NB4 (cell line): ENCODE data around the gene BTBD19.

Experiments
- POLR2A ChIP-seq: IDR thresholded peaks from 2 replicates; pipeline ENCODE4 v1.6.1; 2011; ENCODE audit warnings: mild to moderate bottlenecking; ENCODE audit not compliant: insufficient read length; ENCODE audit errors: extremely low read depth
- TF ChIP-seq, protein P1 (sequence below): IDR thresholded peaks from one replicate; pipeline ENCODE4 v1.5.1; 2012; ENCODE audit warnings: low read depth, low read length

DNA sequence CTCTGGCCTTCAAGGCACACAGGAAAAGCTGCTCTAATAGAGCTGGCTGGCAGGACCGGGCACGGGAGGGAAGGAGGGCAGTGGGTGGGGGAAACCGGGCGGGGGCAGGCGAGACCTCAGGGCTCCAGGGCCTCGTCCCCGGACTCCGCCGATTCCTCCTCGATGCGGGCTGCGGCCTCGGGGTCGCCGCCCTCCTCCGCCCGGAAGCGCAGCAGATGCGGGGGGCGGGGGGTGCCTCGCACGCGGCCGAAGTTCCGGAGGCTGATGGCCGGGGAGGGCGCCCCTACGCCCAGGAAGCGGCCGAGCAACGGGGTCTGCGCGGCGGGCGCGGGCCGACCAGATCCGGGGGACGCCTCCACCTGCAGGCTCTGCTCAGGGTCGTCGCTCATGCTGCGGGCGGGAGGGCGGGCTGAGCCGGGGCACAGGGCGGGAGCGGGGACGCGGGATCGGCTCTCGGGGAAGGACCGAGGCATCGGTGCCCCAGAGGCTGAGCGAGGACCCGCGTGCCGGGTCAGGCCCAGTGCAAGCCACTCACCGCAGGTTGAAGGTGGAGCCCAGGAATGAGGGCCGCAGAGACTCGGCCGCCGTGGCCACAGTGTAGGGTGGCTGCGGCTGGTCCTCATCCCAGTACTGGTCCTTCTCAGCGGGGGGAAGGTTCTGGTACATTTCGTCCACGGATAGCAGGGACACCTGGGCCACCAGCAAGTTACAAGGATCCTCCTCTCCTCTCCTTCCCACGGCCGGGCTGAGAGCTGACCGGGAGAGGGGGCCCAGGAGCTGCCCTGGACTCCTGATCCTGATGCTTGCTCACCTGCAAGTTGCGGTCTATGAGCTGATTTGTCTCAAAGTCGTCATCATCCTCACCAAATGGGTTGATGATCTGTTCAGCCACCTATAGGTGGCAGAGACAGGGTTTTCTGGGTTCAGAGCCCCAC is 24.0 kb upstream of the BTBD19 start:
- TF ChIP-seq POLR2A, result no peak
- TF ChIP-seq, protein P1, sequence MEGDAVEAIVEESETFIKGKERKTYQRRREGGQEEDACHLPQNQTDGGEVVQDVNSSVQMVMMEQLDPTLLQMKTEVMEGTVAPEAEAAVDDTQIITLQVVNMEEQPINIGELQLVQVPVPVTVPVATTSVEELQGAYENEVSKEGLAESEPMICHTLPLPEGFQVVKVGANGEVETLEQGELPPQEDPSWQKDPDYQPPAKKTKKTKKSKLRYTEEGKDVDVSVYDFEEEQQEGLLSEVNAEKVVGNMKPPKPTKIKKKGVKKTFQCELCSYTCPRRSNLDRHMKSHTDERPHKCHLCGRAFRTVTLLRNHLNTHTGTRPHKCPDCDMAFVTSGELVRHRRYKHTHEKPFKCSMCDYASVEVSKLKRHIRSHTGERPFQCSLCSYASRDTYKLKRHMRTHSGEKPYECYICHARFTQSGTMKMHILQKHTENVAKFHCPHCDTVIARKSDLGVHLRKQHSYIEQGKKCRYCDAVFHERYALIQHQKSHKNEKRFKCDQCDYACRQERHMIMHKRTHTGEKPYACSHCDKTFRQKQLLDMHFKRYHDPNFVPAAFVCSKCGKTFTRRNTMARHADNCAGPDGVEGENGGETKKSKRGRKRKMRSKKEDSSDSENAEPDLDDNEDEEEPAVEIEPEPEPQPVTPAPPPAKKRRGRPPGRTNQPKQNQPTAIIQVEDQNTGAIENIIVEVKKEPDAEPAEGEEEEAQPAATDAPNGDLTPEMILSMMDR, result no peak
